ENCODE data around the gene PUS7L. TPM values are rescaled to one million over a fixed set of nuclear protein-coding genes. Genes with fewer than 3 reads are reported as not detected.

Gene PUS7L
- polyA plus RNA-seq, 3 donors = 9.7 to 13.1 (median 12.8) TPM

DNA sequence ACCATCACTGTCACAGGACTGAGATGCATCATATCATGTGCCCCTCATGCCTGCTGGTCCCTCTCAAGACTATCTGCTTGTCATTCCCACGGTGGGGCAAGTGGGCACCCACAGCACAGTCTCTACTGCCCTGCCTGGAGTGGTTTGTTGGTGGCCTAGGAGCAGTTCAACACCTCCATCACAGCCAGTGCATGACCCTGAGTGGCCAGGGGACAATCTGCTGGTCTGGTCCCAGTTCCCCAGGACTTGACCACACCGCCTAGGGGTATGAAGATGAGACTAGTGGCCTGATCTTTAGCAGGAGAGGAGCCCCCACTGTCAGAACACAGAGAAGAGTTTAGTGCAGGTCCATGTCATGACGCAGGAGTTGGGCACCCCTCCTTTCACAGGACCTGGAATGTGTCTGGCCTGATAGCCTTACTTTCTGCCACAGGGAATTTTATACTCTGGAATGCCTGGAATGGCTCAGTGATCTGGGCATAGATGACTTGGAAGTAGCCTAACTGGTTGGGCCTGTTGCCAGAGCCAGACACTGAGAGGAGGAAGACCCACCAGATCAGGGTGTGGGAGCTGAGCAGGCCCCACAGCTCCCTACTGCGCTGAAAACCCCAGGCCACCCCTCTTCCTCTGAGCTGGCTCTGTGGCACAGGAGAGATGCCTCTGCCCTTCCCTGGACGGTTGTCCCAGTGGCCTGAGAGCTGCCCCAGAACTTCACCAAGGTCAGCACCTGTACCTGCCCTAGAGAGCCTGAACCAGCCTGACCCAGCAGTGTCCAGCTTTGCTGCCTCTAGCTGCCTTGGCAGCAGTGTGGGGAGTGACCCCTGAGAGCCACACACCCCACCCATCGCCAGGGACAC lies 83.3 kb downstream of the PUS7L start:
- DNase-seq = no peak

GRCh38 chr12:43669373-43669772 lies 89.2 kb downstream of the PUS7L start:
- DNase-seq = no peak

Other genes with a start within 250 kb of the PUS7L start
- gene ADAMTS20, start 206.6 kb downstream of the PUS7L start, polyA plus RNA-seq (ENCODE audit: insufficient read length in 3 of 3) = under 1 TPM; 0.74 to 0.86 (median 0.83) TPM
- 10 to 100 TPM; 11.2 to 19.5 (median 15.9) TPM for gene IRAK4, start 161 bp upstream of the PUS7L start, polyA plus RNA-seq (ENCODE audit: insufficient read length in 3 of 3)
- gene TWF1, start 47.5 kb upstream of the PUS7L start, polyA plus RNA-seq (ENCODE audit: insufficient read length in 3 of 3) = 10 to 100 TPM; 67.0 to 71.5 (median 70.0) TPM
- 10 to 100 TPM in 2 of 3 donors, 1 to 10 TPM in 1; 9.1 to 12.7 (median 12.7) TPM for gene TMEM117, start 77.3 kb upstream of the PUS7L start, polyA plus RNA-seq (ENCODE audit: insufficient read length in 3 of 3)

Measured in renal pelvis (tissue), 4 donors.